VCaP (cell line): ENCODE results near the gene ZNF200.
A peak's percentile ranks its signal among the peaks of the same experiment; 100 is the strongest.

Experiments used
- H3K27ac ChIP-seq: fragments of 450-650 bp; 2 replicates; pipeline ENCODE4 v1.5.1; 2017
- TF ChIP-seq, protein P1 (sequence below): fragments of 450-650 bp; conservative IDR thresholded peaks from 2 replicates; pipeline ENCODE4 v1.5.1; 2017; ENCODE audit warnings: mild to moderate bottlenecking, moderate library complexity

The ZNF200 gene

DNA sequence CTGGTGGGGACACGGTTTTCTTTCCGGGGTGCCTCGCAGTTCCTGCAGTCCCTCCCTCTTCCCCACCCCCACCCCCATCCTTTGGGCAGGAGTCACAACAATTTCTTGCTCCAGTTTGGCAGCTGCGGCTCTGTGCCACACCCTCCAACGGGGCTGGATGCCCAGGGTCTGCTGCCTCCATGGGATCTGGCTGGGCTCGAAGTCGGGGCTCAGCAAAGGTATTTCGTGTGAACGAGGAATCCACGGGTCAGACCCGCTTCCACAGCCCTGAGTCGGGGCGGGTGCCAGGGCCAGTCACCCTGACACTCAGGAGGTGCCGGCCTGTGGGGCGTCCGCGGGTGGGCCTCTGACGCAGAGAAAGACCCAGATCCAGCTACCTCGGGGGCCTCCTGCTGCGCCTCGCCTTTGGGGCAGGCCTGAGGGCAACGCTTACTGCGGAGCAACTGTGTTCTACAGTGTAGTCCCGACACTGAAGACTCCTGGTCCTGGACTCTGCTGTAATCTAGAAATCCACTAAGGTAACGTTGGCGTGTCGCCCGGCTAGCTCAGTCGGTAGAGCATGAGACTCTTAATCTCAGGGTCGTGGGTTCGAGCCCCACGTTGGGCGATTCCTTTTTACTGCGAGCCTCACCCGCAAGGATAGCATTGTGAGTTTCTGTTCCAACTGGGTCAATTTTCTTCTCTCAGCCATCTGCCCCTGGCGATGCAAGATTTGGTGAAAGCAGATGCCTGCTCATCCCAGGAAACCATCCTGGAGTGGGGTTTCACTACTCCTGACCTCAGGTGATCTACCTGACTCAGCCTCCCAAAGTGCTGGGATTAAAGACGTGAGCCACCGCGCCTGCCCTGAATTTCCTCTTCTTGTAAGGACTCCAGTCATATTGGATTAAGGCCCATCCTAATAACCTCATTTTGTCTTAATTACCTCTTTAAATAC is 59.5 kb downstream of the ZNF200 start:
- TF ChIP-seq, protein P1, sequence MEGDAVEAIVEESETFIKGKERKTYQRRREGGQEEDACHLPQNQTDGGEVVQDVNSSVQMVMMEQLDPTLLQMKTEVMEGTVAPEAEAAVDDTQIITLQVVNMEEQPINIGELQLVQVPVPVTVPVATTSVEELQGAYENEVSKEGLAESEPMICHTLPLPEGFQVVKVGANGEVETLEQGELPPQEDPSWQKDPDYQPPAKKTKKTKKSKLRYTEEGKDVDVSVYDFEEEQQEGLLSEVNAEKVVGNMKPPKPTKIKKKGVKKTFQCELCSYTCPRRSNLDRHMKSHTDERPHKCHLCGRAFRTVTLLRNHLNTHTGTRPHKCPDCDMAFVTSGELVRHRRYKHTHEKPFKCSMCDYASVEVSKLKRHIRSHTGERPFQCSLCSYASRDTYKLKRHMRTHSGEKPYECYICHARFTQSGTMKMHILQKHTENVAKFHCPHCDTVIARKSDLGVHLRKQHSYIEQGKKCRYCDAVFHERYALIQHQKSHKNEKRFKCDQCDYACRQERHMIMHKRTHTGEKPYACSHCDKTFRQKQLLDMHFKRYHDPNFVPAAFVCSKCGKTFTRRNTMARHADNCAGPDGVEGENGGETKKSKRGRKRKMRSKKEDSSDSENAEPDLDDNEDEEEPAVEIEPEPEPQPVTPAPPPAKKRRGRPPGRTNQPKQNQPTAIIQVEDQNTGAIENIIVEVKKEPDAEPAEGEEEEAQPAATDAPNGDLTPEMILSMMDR, result no peak
- H3K27ac ChIP-seq, result no peak overlapping the region

GRCh38 chr16:3174618-3175148 is 60.3 kb downstream of the ZNF200 start:
- TF ChIP-seq, protein P1, result peak; percentile 4
- no peak overlapping the region for H3K27ac ChIP-seq

- TF ChIP-seq, protein P1, result peak; percentile 57
- H3K27ac ChIP-seq, result no peak overlapping the region
These were observed 60.9 kb downstream of the ZNF200 start for GRCh38 chr16:3173892-3174617.
